Neuronal stem cell (in vitro differentiated cells): Measurements from ENCODE around the gene FBLN1.

Experiments
- DNase-seq: peaks from one replicate; pipeline ENCODE4 v3.0.0-alpha.2; 2013; ENCODE audit warnings: low spot score
- H2AFZ ChIP-seq: one replicate; pipeline ENCODE4 v1.6.1; 2013; ENCODE audit warnings: mild to moderate bottlenecking, low read length, inconsistent platforms
- H2AK5ac ChIP-seq: 2 replicates; pipeline ENCODE4 v1.6.1; 2013; ENCODE audit warnings: low read depth, mild to moderate bottlenecking, inconsistent platforms, low read length, moderate library complexity, mixed read lengths
- H2BK120ac ChIP-seq: 2 replicates; pipeline ENCODE4 v1.6.1; 2013; ENCODE audit warnings: low read depth, mild to moderate bottlenecking, inconsistent platforms, low read length, moderate library complexity, mixed read lengths
- H2BK12ac ChIP-seq: one replicate; pipeline ENCODE4 v1.6.1; 2013; ENCODE audit warnings: low read length, inconsistent platforms
- H2BK15ac ChIP-seq: 2 replicates; pipeline ENCODE4 v1.6.1; 2013; ENCODE audit warnings: mild to moderate bottlenecking, low read length, inconsistent platforms, mixed read lengths
- H2BK5ac ChIP-seq: one replicate; pipeline ENCODE4 v1.6.1; 2013; ENCODE audit warnings: inconsistent platforms, mild to moderate bottlenecking, low read length, moderate library complexity
- H3K14ac ChIP-seq: one replicate; pipeline ENCODE4 v1.6.1; 2013; ENCODE audit warnings: low read length, inconsistent platforms
- H3K18ac ChIP-seq: 2 replicates; pipeline ENCODE4 v1.6.1; 2013; ENCODE audit warnings: low read length, inconsistent platforms
- H3K23ac ChIP-seq: 2 replicates; pipeline ENCODE4 v1.6.1; 2013; ENCODE audit warnings: low read depth, mild to moderate bottlenecking, mixed read lengths, low read length, inconsistent platforms; ENCODE audit not compliant: poor library complexity
- H3K27ac ChIP-seq: replicated peaks from 3 replicates; pipeline ENCODE4 v1.5.1; 2013; ENCODE audit warnings: low read length, inconsistent platforms
- H3K27me3 ChIP-seq, 3 experiments: 2 replicates each; pipeline ENCODE4 v1.6.1; 2013; ENCODE audit warnings: low read length in 3 of 3, mild to moderate bottlenecking in 2 of 3, inconsistent platforms in 1 of 3, low read depth in 1 of 3, mixed read lengths in 1 of 3, moderate library complexity in 1 of 3; ENCODE audit not compliant: control insufficient read depth in 3 of 3, insufficient read depth in 3 of 3
- H3K36me3 ChIP-seq, 2 donors: replicated peaks in 1 of 2; 2 replicates each; pipeline ENCODE4 v1.6.1; 2013; ENCODE audit warnings: low read length in 2 of 2; ENCODE audit not compliant: control insufficient read depth in 2 of 2, insufficient read depth in 2 of 2
- H3K4ac ChIP-seq: 2 replicates; pipeline ENCODE4 v1.6.1; 2013; ENCODE audit warnings: inconsistent platforms, mild to moderate bottlenecking, low read length, moderate library complexity
- H3K4me1 ChIP-seq, 2 donors: 1 replicate in 1 of 2; 2 replicates in 1 of 2; pipeline ENCODE4 v1.6.1; 2013; ENCODE audit warnings: low read length in 2 of 2, low read depth in 1 of 2; ENCODE audit not compliant: control insufficient read depth in 2 of 2, insufficient read depth in 1 of 2
- H3K4me2 ChIP-seq: one replicate; pipeline ENCODE4 v1.6.1; 2013; ENCODE audit warnings: mild to moderate bottlenecking, low read length, inconsistent platforms; ENCODE audit not compliant: insufficient read depth, poor library complexity, severe bottlenecking
- H3K4me3 ChIP-seq, 2 donors: 2 replicates each; pipeline ENCODE4 v1.5.1; 2013; ENCODE audit warnings: low read length in 2 of 2, mild to moderate bottlenecking in 2 of 2, inconsistent platforms in 1 of 2, moderate library complexity in 1 of 2
- H3K79me1 ChIP-seq: one replicate; pipeline ENCODE4 v1.6.1; 2013; ENCODE audit warnings: low read depth, mild to moderate bottlenecking, inconsistent platforms, low read length, moderate library complexity
- H3K9ac ChIP-seq: one replicate; pipeline ENCODE4 v1.6.1; 2013; ENCODE audit warnings: mild to moderate bottlenecking, low read depth, low read length, inconsistent platforms; ENCODE audit not compliant: poor library complexity
- H3K9me3 ChIP-seq, 2 donors: replicated peaks in 1 of 2; 2 replicates each; pipeline versions ENCODE3 to v1.6.1; 2013; ENCODE audit warnings: low read length in 2 of 2, mild to moderate bottlenecking in 2 of 2, inconsistent platforms in 1 of 2, low read depth in 1 of 2, mixed read lengths in 1 of 2, moderate library complexity in 1 of 2; ENCODE audit not compliant: control insufficient read depth in 2 of 2, insufficient read depth in 1 of 2
- H4K8ac ChIP-seq: one replicate; pipeline ENCODE4 v1.6.1; 2013; ENCODE audit warnings: low read depth, mild to moderate bottlenecking, inconsistent platforms, low read length, moderate library complexity
- H4K91ac ChIP-seq: one replicate; pipeline ENCODE4 v1.6.1; 2013; ENCODE audit warnings: low read length, low read depth, mild to moderate bottlenecking, inconsistent platforms; ENCODE audit not compliant: poor library complexity
- WGBS, 2 donors: extraction: QIAGEN DNeasy Blood & Tissue Kit; methylation state at CpG; one replicate each; pipeline ENCODE4 v1.1.7; 2013; ENCODE audit warnings: missing lambda C conversion rate in 2 of 2, mixed read lengths in 1 of 2; ENCODE audit not compliant: insufficient read length in 2 of 2, insufficient replicate concordance in 1 of 2; ENCODE audit errors: extremely low coverage in 2 of 2; 5-methylcytosine and 5-hydroxymethylcytosine counted together

The FBLN1 gene

DNA sequence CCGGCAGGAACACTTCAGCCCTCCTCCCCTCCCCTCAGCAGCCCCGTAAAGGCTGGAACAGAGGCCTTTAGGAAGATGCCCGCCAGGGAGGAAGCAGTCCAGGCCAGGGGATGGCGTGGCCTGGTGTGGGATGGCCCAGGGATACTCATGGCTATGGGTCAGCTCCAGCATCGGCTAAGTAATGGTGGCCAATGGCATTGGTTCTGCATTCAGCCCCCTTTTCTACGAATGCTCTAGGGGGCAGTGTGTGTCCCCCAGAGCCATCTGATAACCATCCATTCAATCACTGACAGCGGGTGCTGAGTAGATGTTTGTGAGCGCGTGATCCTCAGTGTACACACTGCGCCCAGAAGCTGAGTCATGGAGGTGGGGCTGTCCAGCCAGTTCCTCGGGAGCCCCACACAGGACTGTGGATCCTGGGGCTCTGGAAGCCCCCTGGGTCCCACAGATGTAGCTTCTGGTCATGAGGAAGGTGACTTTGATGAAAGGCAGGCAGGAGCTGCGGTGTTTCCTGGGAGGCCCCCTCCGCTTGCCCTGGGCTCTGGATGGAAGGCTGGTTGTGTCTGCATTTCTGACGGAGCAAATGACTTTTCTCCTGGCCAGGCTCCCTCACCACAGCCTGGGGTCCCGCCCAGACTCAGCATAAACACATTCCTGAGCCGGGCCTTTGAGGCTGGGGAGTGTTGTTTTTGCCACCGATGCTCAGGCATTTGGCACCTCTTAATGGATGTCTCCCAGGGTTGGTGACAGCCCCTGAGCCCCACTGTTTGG is 46.5 kb downstream of the FBLN1 start:
- H3K9ac ChIP-seq: no peak overlapping the region
- H3K27ac ChIP-seq: no peak overlapping the region
- H4K91ac ChIP-seq: no peak overlapping the region

DNA sequence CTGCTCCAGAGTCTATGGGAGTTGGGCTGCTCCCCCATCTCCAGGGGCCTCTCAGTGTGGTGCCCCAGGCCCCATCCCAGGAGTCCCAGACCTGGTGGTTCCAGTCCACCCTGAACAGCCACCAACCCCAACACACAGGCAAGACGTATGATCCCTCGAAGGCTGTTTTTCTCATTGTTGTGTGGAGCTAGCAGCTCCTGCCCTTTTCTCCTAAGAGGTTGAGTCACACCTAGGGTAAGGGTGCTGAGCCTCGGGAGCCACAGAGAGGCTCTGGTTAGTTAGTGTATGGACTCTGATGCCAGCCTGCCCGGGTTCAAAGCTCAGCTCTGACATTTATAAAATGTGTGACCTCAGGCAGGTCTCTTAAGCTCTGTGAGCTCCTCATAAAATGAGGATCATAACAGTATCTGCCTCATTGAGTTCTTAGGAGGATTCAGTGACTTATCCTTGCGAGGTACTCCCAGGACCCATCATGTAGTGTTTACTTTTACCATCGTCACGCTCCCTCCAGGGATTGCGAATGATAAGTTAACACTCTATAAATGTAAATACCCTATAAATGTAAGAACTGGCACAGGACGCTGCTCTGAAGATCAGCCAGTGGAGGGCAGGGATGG is 47.2 kb downstream of the FBLN1 start:
- DNase-seq: no peak
- Histone ChIP-seq H3K27me3 (no peaks in the 10 kb centered on the region), H2BK120ac (no peak overlapping the region), H2BK5ac (no peak overlapping the region), H3K9me3 (peaks cover 0 to 10% of the 10 kb centered on the region in 2 donors), H3K9ac (no peak overlapping the region), H3K4me2 (no peak overlapping the region), H3K4me1 (peaks cover 13 to 29% of the 10 kb centered on the region in 2 donors), H2AK5ac (no peak overlapping the region), H2BK12ac (no peak overlapping the region), H3K18ac (no peak overlapping the region), H3K4me3 (no peak overlapping the region), H3K14ac (no peak overlapping the region), H4K91ac (no peak overlapping the region), H3K27ac (no peak overlapping the region), H3K79me1 (peaks cover 4% of the 10 kb centered on the region), H4K8ac (no peak overlapping the region), H2BK15ac (no peak overlapping the region), H3K4ac (no peak overlapping the region), H3K36me3 (peaks cover 47 to 75% of the 10 kb centered on the region in 2 donors), H2AFZ (no peak overlapping the region), H3K23ac (no peak overlapping the region)
- WGBS, 2 donors: no CpG with 5 or more reads among the region's 9 CpGs

More for the DNA sequence above, 46.5 kb downstream of the FBLN1 start:
- Histone ChIP-seq H2AFZ (no peak overlapping the region), H2AK5ac (no peak overlapping the region), H3K79me1 (peaks cover 7% of the 10 kb centered on the region), H3K18ac (peak overlapping the region; percentile 19), H3K9me3 (peaks cover 0 to 10% of the 10 kb centered on the region in 2 donors), H3K4me3 (no peak overlapping the region), H3K4me1 (peaks cover 13 to 29% of the 10 kb centered on the region in 2 donors), H3K23ac (no peak overlapping the region), H2BK5ac (no peak overlapping the region), H3K27me3 (no peaks in the 10 kb centered on the region), H3K36me3 (peaks cover 48 to 77% of the 10 kb centered on the region in 2 donors), H2BK120ac (no peak overlapping the region), H2BK12ac (no peak overlapping the region), H4K8ac (no peak overlapping the region), H3K14ac (no peak overlapping the region), H3K4me2 (no peak overlapping the region), H2BK15ac (no peak overlapping the region), H3K4ac (no peak overlapping the region)
- no peak for DNase-seq
- no CpG with 5 or more reads among the region's 17 CpGs for WGBS, 2 donors

DNA sequence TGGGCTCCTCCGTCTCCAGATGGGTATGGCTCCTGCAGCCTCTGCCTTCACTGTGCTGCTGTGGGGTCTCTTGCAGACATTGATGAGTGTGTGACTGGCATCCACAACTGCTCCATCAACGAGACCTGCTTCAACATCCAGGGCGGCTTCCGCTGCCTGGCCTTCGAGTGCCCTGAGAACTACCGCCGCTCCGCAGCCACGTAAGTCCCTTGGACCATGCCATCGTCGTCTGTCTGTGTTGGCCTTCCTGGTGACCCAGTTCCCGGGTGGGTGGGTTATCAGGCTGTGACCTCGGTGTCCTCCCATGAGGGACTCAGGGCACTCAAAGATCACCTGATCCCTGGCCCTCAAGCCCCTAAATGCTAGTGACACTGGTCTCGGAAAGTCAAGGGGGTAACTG is 47.7 kb downstream of the FBLN1 start:
- Histone ChIP-seq H2AFZ (no peak overlapping the region), H3K9me3 (peaks cover 0 to 10% of the 10 kb centered on the region in 2 donors), H3K27ac (no peak overlapping the region), H2BK5ac (no peak overlapping the region), H3K4me2 (no peak overlapping the region), H2BK15ac (no peak overlapping the region), H4K8ac (no peak overlapping the region), H3K36me3 (peaks cover 44 to 70% of the 10 kb centered on the region in 2 donors), H3K23ac (no peak overlapping the region), H2AK5ac (no peak overlapping the region), H3K9ac (peak overlapping the region; percentile 32), H3K4me3 (no peak overlapping the region), H3K18ac (no peak overlapping the region), H4K91ac (no peak overlapping the region), H3K79me1 (peaks cover 4% of the 10 kb centered on the region), H2BK120ac (no peak overlapping the region), H3K4ac (no peak overlapping the region), H3K14ac (no peak overlapping the region), H3K27me3 (no peaks in the 10 kb centered on the region), H2BK12ac (no peak overlapping the region), H3K4me1 (peaks cover 13 to 29% of the 10 kb centered on the region in 2 donors)
- no peak for DNase-seq
- WGBS, 2 donors: no CpG with 5 or more reads among the region's 14 CpGs

DNA sequence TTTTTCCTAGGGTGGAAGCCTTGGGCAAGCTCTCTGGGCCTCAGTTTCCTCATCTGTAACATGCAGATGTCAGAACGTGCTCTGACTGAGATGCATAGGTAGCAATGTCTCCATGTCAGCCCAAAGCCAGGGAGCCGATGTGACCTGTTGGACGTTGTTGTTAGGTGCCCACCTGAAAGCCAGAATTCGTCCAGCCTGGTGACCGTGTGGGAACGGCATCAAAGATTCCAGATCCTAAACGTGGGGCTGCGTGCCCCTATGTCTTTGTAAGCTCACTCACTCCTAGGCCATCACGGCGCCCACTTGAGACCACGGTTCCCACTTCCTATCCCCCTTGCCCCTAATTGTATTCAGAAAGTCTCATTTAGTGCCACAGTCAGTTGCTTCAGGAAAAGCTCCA is 48.2 kb downstream of the FBLN1 start:
- Histone ChIP-seq H4K91ac (no peak overlapping the region), H3K27ac (no peak overlapping the region), H3K4ac (no peak overlapping the region), H2BK5ac (no peak overlapping the region), H4K8ac (no peak overlapping the region), H3K4me3 (no peak overlapping the region), H3K9me3 (peaks cover 0 to 10% of the 10 kb centered on the region in 2 donors), H2BK12ac (no peak overlapping the region), H3K23ac (no peak overlapping the region), H3K9ac (no peak overlapping the region), H3K36me3 (peaks cover 44 to 68% of the 10 kb centered on the region in 2 donors), H3K27me3 (no peaks in the 10 kb centered on the region), H2BK15ac (no peak overlapping the region), H3K14ac (no peak overlapping the region), H3K79me1 (peaks cover 4% of the 10 kb centered on the region), H3K4me1 (peaks cover 13 to 29% of the 10 kb centered on the region in 2 donors), H2AFZ (no peak overlapping the region), H3K18ac (no peak overlapping the region), H2BK120ac (no peak overlapping the region), H2AK5ac (no peak overlapping the region), H3K4me2 (no peak overlapping the region)
- no peak for DNase-seq
- no CpG with 5 or more reads among the region's 11 CpGs for WGBS, 2 donors
